ENCODE measurements around the gene DHX34.
"Not testable (repeated sequence)": the region's sequence is repeated elsewhere in the genome, so short reads cannot be mapped to it uniquely, and the experiment has no call there.

Gene DHX34

GRCh38 chr19:47341734-47342133 lies 7.4 kb upstream of the DHX34 start:
- intact Hi-C loops (cut with DNase I; ENCODE audit: low total_unique reads) = no loop called here
- H3K4me1 ChIP-seq = peaks cover 0 to under 1% (median 0%) of the 10 kb centered on the region in 4 donors
- no peak overlapping the region for H3K4me3 ChIP-seq
- DNase-seq = no peak
- H3K27ac ChIP-seq = no peak overlapping the region
- no peak for TF ChIP-seq CTCF (IDR thresholded peaks at IDR 0.05)
- H3K9me3 ChIP-seq = no peaks in the 10 kb centered on the region
- H3K36me3 ChIP-seq = no peaks in the 10 kb centered on the region
- peaks cover 0 to 17% of the 10 kb centered on the region in 2 donors for H3K27me3 ChIP-seq

- Histone ChIP-seq H3K9me3 (no peaks in the 10 kb centered on the region), H3K4me1 (peaks cover 0 to under 1% (median under 1%) of the 10 kb centered on the region in 4 donors), H3K27ac (no peak overlapping the region), H3K27me3 (peaks cover 0 to 12% of the 10 kb centered on the region in 2 donors), H3K4me3 (no peak overlapping the region), H3K36me3 (no peaks in the 10 kb centered on the region)
- DNase-seq = no peak
- TF ChIP-seq CTCF (IDR thresholded peaks at IDR 0.05) = no peak
- intact Hi-C loops (cut with DNase I; ENCODE audit: low total_unique reads) = no loop called here
Measured at GRCh38 chr19:47343194-47343802, 5.8 kb upstream of the DHX34 start.

GRCh38 chr19:47344425-47344824 lies 4.7 kb upstream of the DHX34 start:
- Histone ChIP-seq H3K4me3 (no peak overlapping the region), H3K9me3 (no peaks in the 10 kb centered on the region), H3K27ac (no peak overlapping the region), H3K36me3 (no peaks in the 10 kb centered on the region), H3K4me1 (peaks cover 0 to 6% (median 3%) of the 10 kb centered on the region in 4 donors), H3K27me3 (peaks cover 0 to 12% of the 10 kb centered on the region in 2 donors)
- no peak for TF ChIP-seq CTCF (IDR thresholded peaks at IDR 0.05)
- intact Hi-C loops (cut with DNase I; ENCODE audit: low total_unique reads) = no loop called here
- no peak for DNase-seq

DNA sequence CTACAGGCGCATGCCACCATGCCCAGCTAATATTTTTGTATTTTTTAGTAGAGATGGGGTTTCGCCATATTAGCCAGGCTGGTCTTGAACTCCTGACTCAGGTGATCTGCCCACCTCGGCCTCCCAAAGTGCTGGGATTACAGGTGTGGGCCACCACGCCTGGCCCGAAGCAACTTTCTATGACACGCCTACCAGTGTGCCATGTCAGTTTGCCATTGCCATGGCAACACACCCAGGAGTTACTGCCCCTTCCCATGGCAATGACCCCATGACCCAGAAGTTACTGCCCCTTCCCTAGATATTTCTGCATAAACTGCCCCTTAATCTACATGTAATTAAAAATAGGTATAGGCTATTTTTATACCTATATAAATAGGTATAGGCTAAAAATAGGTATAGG lies 3.1 kb upstream of the DHX34 start:
- DNase-seq; H3K36me3 ChIP-seq; intact Hi-C loops (cut with DNase I; ENCODE audit: low total_unique reads); H3K27me3 ChIP-seq; H3K9me3 ChIP-seq; H3K4me3 ChIP-seq; H3K27ac ChIP-seq: not testable (repeated sequence)
- peaks cover 0 to 21% (median 15%) of the 10 kb centered on the region in 4 donors for H3K4me1 ChIP-seq

- intact Hi-C loops (cut with DNase I; ENCODE audit: low total_unique reads) = no loop called here
- Histone ChIP-seq H3K4me3 (no peak overlapping the region), H3K27me3 (no peaks in the 10 kb centered on the region), H3K36me3 (peaks cover 29 to 38% (median 29%) of the 10 kb centered on the region in 3 donors), H3K27ac (no peak overlapping the region), H3K4me1 (peaks cover 0 to 27% (median 15%) of the 10 kb centered on the region in 4 donors), H3K9me3 (no peaks in the 10 kb centered on the region)
- DNase-seq = no peak
- no peak for TF ChIP-seq CTCF (IDR thresholded peaks at IDR 0.05)
Measured at GRCh38 chr19:47350630-47351029, 1.5 kb downstream of the DHX34 start.

DNA sequence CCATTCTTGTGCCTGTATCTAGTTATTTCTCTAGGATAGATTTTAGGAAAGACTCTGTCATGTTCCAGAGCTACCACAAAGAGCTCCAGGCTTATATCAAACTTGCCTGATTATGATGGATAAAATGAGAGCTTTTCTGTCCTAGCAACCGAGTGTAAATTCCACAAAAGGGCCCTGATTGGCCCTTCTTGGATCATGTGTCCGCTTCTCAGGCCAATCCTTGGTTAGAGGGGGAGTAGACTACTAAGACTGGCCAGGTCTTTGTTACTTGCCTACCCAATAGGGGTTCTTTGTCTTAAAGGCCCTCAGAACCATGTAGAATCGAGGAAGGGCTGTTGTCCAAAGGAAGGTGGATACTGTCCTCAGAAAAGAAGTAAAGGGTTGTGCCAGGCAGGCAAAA lies 2.4 kb downstream of the DHX34 start:
- no peak for TF ChIP-seq CTCF (IDR thresholded peaks at IDR 0.05)
- Histone ChIP-seq H3K4me1 (peaks cover 0 to 27% (median 15%) of the 10 kb centered on the region in 4 donors), H3K27ac (no peak overlapping the region), H3K36me3 (peaks cover 38 to 47% (median 38%) of the 10 kb centered on the region in 3 donors), H3K4me3 (no peak overlapping the region), H3K27me3 (no peaks in the 10 kb centered on the region), H3K9me3 (no peaks in the 10 kb centered on the region)
- intact Hi-C loops (cut with DNase I; ENCODE audit: low total_unique reads) = no loop called here
- no peak for DNase-seq

All from tibial artery (tissue), 4 donors.